SK-N-SH (cell line): ENCODE results near the gene CPLX1. TPM values are rescaled to one million over a fixed set of nuclear protein-coding genes. Genes with fewer than 3 reads are reported as not detected.

Source experiments
- CTCF ChIA-PET: fragments of 300-600, 350-600 bp; formaldehyde crosslinking; extraction: SDS; loops from one replicate; lab custom pipeline; 2021; lab: Yijun Ruan, JAX
- POLR2A ChIA-PET: fragments of 350-600 bp; sonication (Branson Sonifier 250); formaldehyde crosslinking; extraction: SDS; loops from one replicate; lab custom pipeline; 2020; ENCODE audit warnings: antibody characterized with exemption, inconsistent platforms; lab: Yijun Ruan, JAX
- DNase-seq: peaks from one replicate; pipeline ENCODE4 v3.0.0; 2012
- H2AFZ ChIP-seq: fragments of 200-600 bp; sonication (generic); 2 replicates; pipeline ENCODE4 v1.8.1; 2016; ENCODE audit warnings: antibody characterized with exemption, mild to moderate bottlenecking, low read depth
- H3F3A ChIP-seq: fragments of 200-600 bp; sonication (generic); replicated peaks from 2 replicates; pipeline ENCODE3; 2016; ENCODE audit warnings: antibody characterized with exemption, mild to moderate bottlenecking; ENCODE audit not compliant: insufficient read depth
- H3K27ac ChIP-seq, 2 experiments: fragments of 200-500 bp in 1 of 2; fragments of 200-600 bp in 1 of 2; sonication (Bioruptor generic) in 1 of 2; sonication (generic), shearing (Covaris generic) in 1 of 2; 2 replicates each; pipeline versions ENCODE4 v1.5.1 to v1.6.1; 2014 to 2016; ENCODE audit warnings: low read depth in 2 of 2, inconsistent platforms in 1 of 2, low read length in 1 of 2, mild to moderate bottlenecking in 1 of 2, mixed read lengths in 1 of 2
- H3K27me3 ChIP-seq: fragments of 200-600 bp; sonication (generic), shearing (Covaris generic); 2 replicates; pipeline ENCODE4 v1.6.1; 2016; ENCODE audit warnings: mixed run types; ENCODE audit not compliant: insufficient read depth
- H3K36me3 ChIP-seq, 2 experiments: fragments of 200-500 bp in 1 of 2; fragments of 200-600 bp in 1 of 2; sonication (Bioruptor generic) in 1 of 2; sonication (generic) in 1 of 2; replicated peaks in 1 of 2; 2 replicates each; pipeline versions ENCODE3 to v1.5.1; 2014 to 2016; ENCODE audit warnings: low read length in 1 of 2, mild to moderate bottlenecking in 1 of 2; ENCODE audit not compliant: insufficient read depth in 2 of 2, control insufficient read depth in 1 of 2
- H3K4me1 ChIP-seq, 2 experiments: fragments of 200-500 bp in 1 of 2; fragments of 200-600 bp in 1 of 2; sonication (Bioruptor generic) in 1 of 2; sonication (generic), shearing (Covaris generic) in 1 of 2; 2 replicates each; pipeline versions ENCODE4 v1.5.1 to v1.6.1; 2014 to 2016; ENCODE audit warnings: low read depth in 1 of 2, low read length in 1 of 2, mixed run types in 1 of 2; ENCODE audit not compliant: insufficient read depth in 2 of 2, control insufficient read depth in 1 of 2
- H3K4me2 ChIP-seq: fragments of 200-600 bp; sonication (generic), shearing (Covaris generic); 2 replicates; pipeline ENCODE4 v1.6.1; 2017; ENCODE audit warnings: mixed run types
- H3K4me3 ChIP-seq, 2 experiments: fragments of 200-500 bp in 1 of 2; fragments of 200-600 bp in 1 of 2; sonication (Bioruptor generic) in 1 of 2; sonication (generic), shearing (Covaris generic) in 1 of 2; 2 replicates each; pipeline versions ENCODE4 v1.5.1 to v1.8.1; 2014 to 2016; ENCODE audit warnings: low read depth in 2 of 2, inconsistent platforms in 1 of 2, low read length in 1 of 2, mild to moderate bottlenecking in 1 of 2, mixed read lengths in 1 of 2, moderate library complexity in 1 of 2
- H3K79me2 ChIP-seq: fragments of 200-600 bp; sonication (generic); 2 replicates; pipeline ENCODE4 v1.8.1; 2017; ENCODE audit warnings: mild to moderate bottlenecking; ENCODE audit not compliant: insufficient read depth
- H3K9ac ChIP-seq: fragments of 200-600 bp; sonication (generic); 2 replicates; pipeline ENCODE4 v1.6.1; 2017; ENCODE audit warnings: mixed run types
- H3K9me2 ChIP-seq: fragments of 200-600 bp; sonication (generic); 2 replicates; pipeline ENCODE4 v1.6.1; 2017; ENCODE audit warnings: mixed run types
- H3K9me3 ChIP-seq: fragments of 200-600 bp; sonication (generic); 2 replicates; pipeline ENCODE4 v1.6.1; 2017; ENCODE audit warnings: mixed run types, mild to moderate bottlenecking, moderate library complexity
- H4K20me1 ChIP-seq: fragments of 200-600 bp; sonication (generic); 2 replicates; pipeline ENCODE4 v1.6.1; 2017; ENCODE audit warnings: mild to moderate bottlenecking, mixed run types; ENCODE audit not compliant: insufficient read depth
- CHD2 ChIP-seq: fragments of 150-350 bp; IDR thresholded peaks from 2 replicates; pipeline ENCODE4 v1.6.1; 2018; ENCODE audit warnings: low read length; ENCODE audit not compliant: partially characterized antibody
- CTCF ChIP-seq: fragments of 200-600 bp; sonication (generic); IDR thresholded peaks from 2 replicates; pipeline ENCODE4 v1.6.1; 2017; ENCODE audit warnings: antibody characterized with exemption, mild to moderate bottlenecking, moderate library complexity
- ELF1 ChIP-seq: IDR thresholded peaks from 2 replicates; pipeline ENCODE4 v1.4.0; 2012
- EP300 ChIP-seq, 2 experiments: IDR thresholded peaks; 2 replicates each; pipeline versions ENCODE4 v1.4.0 to v1.6.1; 2012; ENCODE audit warnings: borderline replicate concordance in 1 of 2, low read depth in 1 of 2, low read length in 1 of 2
- EZH2phosphoT487 ChIP-seq: fragments of 200-600 bp; sonication (generic); IDR thresholded peaks from 2 replicates; pipeline ENCODE4 v1.6.1; 2017; ENCODE audit warnings: low read depth, mixed run types, mild to moderate bottlenecking, antibody characterized with exemption, moderate library complexity, borderline replicate concordance
- FOXM1 ChIP-seq: IDR thresholded peaks from 2 replicates; pipeline ENCODE4 v1.4.0; 2012; ENCODE audit warnings: low read depth, mild to moderate bottlenecking
- MAX ChIP-seq: IDR thresholded peaks from 2 replicates; pipeline ENCODE4 v1.4.0; 2012; ENCODE audit warnings: low read depth
- PBX3 ChIP-seq: IDR thresholded peaks from 2 replicates; pipeline ENCODE4; 2012
- SMC3 ChIP-seq: IDR thresholded peaks from 2 replicates; pipeline ENCODE4 v1.6.1; 2012; ENCODE audit warnings: low read depth, low read length, improper control_type of control experiment
- USF1 ChIP-seq: IDR thresholded peaks from 2 replicates; pipeline ENCODE4 v1.4.0; 2012; ENCODE audit warnings: low read depth, borderline replicate concordance
- ZBTB33 ChIP-seq: IDR thresholded peaks from 2 replicates; pipeline ENCODE4 v1.4.0; 2012; ENCODE audit warnings: low read depth, borderline replicate concordance
- WGBS: methylation state at CpG from one replicate; pipeline ENCODE4 v1.1.6; 2017; ENCODE audit warnings: low lambda C conversion rate; 5-methylcytosine and 5-hydroxymethylcytosine counted together
- polyA plus RNA-seq, 3 experiments: library from polyadenylated mRNA; depleted of rRNA; stranded (reverse); fragments of >200 nt; gene quantifications; 2 replicates each; pipeline ENCODE4 v1.2.3, GENCODE V29; 2012

The CPLX1 gene
- polyA plus RNA-seq, 1 of the 3 experiments (the other 2 are of a cell fraction): 0.56 TPM

- TF ChIP-seq ELF1: no peak
- no peak for TF ChIP-seq CHD2
- no peak for TF ChIP-seq PBX3
- TF ChIP-seq MAX: no peak
- TF ChIP-seq EZH2phosphoT487: no peak
- no peak for TF ChIP-seq USF1
- no peak for TF ChIP-seq EP300 (IDR thresholded peaks at IDR 0.05; ENCODE audit: borderline replicate concordance in 1 of 2, low read depth in 1 of 2, low read length in 1 of 2)
- TF ChIP-seq SMC3: no peak
- no peak for TF ChIP-seq ZBTB33
- no peak for TF ChIP-seq CTCF
- TF ChIP-seq FOXM1: no peak
- Histone ChIP-seq H3K27ac (no peak overlapping the region), H3F3A (peaks cover 6% of the 10 kb centered on the region), H3K27me3 (no peaks in the 10 kb centered on the region), H4K20me1 (no peaks in the 10 kb centered on the region), H3K9me2 (no peaks in the 10 kb centered on the region), H3K79me2 (no peaks in the 10 kb centered on the region), H3K4me3 (no peak overlapping the region), H3K36me3 (peaks cover 12 to 45% of the 10 kb centered on the region in 2 experiments), H3K9ac (no peak overlapping the region), H3K4me1 (no peaks in the 10 kb centered on the region), H3K9me3 (no peaks in the 10 kb centered on the region), H3K4me2 (no peak overlapping the region), H2AFZ (no peak overlapping the region)
- WGBS: 91% methylated on average over 15 of the region's 24 CpGs
- POLR2A ChIA-PET: no interaction called here
- no peak for DNase-seq
- CTCF ChIA-PET: interaction anchor here (1.0 to 1.1 kb wide), 2 partner anchors 124 to 126 kb away, joined by 3 to 4 read pairs; no protein-coding TSS in a partner anchor
Measured at GRCh38 chr4:866068-866760, 40.3 kb upstream of the CPLX1 start.
